K562 treated with DMSO at 1 percent for 24 hours (cell line): Measurements from ENCODE around the gene CHRND. TPM values are rescaled to one million over a fixed set of nuclear protein-coding genes. Genes with fewer than 3 reads are reported as not detected.

Experiments used
- total RNA-seq: library from RNA; unstranded; fragments of 300-600 nt; gene quantifications from 2 replicates; pipeline ENCODE4 v1.2.3, GENCODE V29; 2022; ENCODE audit warnings: low read depth; ENCODE audit not compliant: insufficient read depth

Gene CHRND
- total RNA-seq: not detected in 2 replicates

GRCh38 chr2:232525791-232526371 is at the start of gene CHRND:
Gene CHRND (plus strand): TSS chr2:232526160. CDS start chr2:232526216, 56 bp downstream.

GRCh38 chr2:232487385-232488096 is 38.4 kb upstream of the CHRND start, which contains the start of gene ECEL1:
Gene ECEL1 (minus strand): TSS chr2:232487834. CDS start chr2:232486653, 1,181 bp downstream.

GRCh38 chr2:232519581-232520438 is 6.2 kb upstream of the CHRND start, which contains the start of gene PRSS56:
Gene PRSS56 (plus strand): TSS chr2:232520388. CDS start chr2:232520599, 211 bp downstream.

GRCh38 chr2:232539298-232540231 is 13.6 kb downstream of the CHRND start, which contains the start of gene CHRNG:
Gene CHRNG (plus strand): TSS chr2:232539692. CDS start chr2:232539748, 56 bp downstream.

GRCh38 chr2:232550354-232551249 is 24.6 kb downstream of the CHRND start, which contains the start of the genes EIF4E2 and TIGD1:
Gene EIF4E2 (plus strand): TSS chr2:232550689. CDS start chr2:232550725, 36 bp downstream.
Gene TIGD1 (minus strand): TSS chr2:232550557. CDS start chr2:232549882, 675 bp downstream.

Other genes with a start within 250 kb of the CHRND start
- gene ALPP, start 147.4 kb upstream of the CHRND start, total RNA-seq: not detected in 2 replicates
- 0.70 TPM in 1 of 2 replicates, not detected in the other for gene ALPG, start 119.3 kb upstream of the CHRND start, total RNA-seq
- not detected in 2 replicates for gene ALPI, start 70.0 kb upstream of the CHRND start, total RNA-seq
- not detected in 2 replicates for gene ECEL1, start 38.3 kb upstream of the CHRND start, total RNA-seq
- not detected in 2 replicates for gene PRSS56, start 5.8 kb upstream of the CHRND start, total RNA-seq
- gene CHRNG, start 13.5 kb downstream of the CHRND start, total RNA-seq: not detected in 2 replicates
- 1.5 and 2.9 TPM in 2 replicates for gene TIGD1, start 24.4 kb downstream of the CHRND start, total RNA-seq
- 54.3 and 60.6 TPM in 2 replicates for gene EIF4E2, start 24.5 kb downstream of the CHRND start, total RNA-seq
- gene EFHD1, start 107.4 kb downstream of the CHRND start, total RNA-seq: 29.9 and 31.4 TPM in 2 replicates
- gene GIGYF2, start 171.2 kb downstream of the CHRND start, total RNA-seq: 21.4 and 25.8 TPM in 2 replicates